Measurements from ENCODE around the gene TPRKB.

Gene TPRKB

GRCh38 chr2:73716543-73717250, 20.4 kb downstream of the TPRKB start:
- no peak overlapping the region for H3K27ac ChIP-seq
- no peak for TF ChIP-seq CTCF (conservative IDR thresholded peaks at IDR 0.05)

- no peak overlapping the region for H3K27ac ChIP-seq
- TF ChIP-seq CTCF (conservative IDR thresholded peaks at IDR 0.05) = no peak
Measured at GRCh38 chr2:73714091-73714490, 23.1 kb downstream of the TPRKB start.

GRCh38 chr2:73708527-73708926, 28.6 kb downstream of the TPRKB start:
- no peak overlapping the region for H3K27ac ChIP-seq
- TF ChIP-seq CTCF (conservative IDR thresholded peaks at IDR 0.05) = no peak

GRCh38 chr2:73707636-73708035, 29.5 kb downstream of the TPRKB start:
- no peak overlapping the region for H3K27ac ChIP-seq
- TF ChIP-seq CTCF (conservative IDR thresholded peaks at IDR 0.05) = no peak

GRCh38 chr2:73707058-73707457, 30.1 kb downstream of the TPRKB start:
- no peak for TF ChIP-seq CTCF (conservative IDR thresholded peaks at IDR 0.05)
- no peak overlapping the region for H3K27ac ChIP-seq

DNA sequence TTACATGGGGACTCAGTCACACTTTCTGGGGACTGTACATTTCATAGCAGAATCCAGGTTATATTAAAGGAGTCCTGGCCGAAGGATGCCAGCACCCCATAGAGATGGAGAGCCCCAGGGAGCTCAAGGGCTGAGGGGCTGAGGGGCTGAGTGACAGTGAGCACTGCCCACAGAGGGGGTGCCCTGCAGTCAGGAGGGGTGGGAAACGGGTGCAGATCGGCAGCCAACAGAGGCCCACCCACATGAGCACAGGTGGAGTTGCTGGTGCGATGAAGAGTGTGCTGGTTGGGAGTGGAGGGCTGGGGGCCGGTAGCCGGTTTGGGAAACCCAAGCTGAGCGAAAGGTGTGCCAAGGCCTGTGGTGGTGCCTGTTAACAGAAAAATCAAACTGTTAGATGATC, 32.1 kb downstream of the TPRKB start:
- H3K27ac ChIP-seq = no peak overlapping the region
- no peak for TF ChIP-seq CTCF (conservative IDR thresholded peaks at IDR 0.05)

DNA sequence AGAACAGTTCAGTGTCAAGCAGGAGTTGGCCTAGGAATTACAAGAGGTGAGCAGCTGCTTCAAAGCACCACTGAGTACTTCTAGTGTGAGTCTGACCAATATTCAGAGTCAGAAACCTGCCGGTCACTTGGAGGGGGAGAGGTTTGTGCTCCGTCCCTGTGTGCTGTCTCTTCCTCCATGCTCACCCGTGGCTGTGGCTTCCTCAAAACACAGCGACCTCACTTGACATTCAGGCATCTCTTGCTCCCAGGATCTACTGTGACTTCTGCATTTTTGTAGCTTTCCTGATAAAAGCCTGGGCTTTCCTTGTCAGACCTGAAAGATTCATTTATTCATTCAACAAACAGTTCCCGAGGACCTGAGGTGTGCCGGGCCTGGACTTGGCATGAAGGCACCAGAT, 32.9 kb downstream of the TPRKB start:
- no peak overlapping the region for H3K27ac ChIP-seq
- no peak for TF ChIP-seq CTCF (conservative IDR thresholded peaks at IDR 0.05)
